Hepatocyte (in vitro differentiated cells): ENCODE measurements around the gene SERPINA3. TPM values are rescaled to one million over a fixed set of nuclear protein-coding genes. Genes with fewer than 3 reads are reported as not detected.

ENCODE experiments used
- DNase-seq: peaks from one replicate; pipeline ENCODE4 v3.0.0-alpha.2; 2016; ENCODE audit warnings: low spot score
- H2AFZ ChIP-seq: fragments of 200-600 bp; sonication (generic); 2 replicates; pipeline ENCODE4 v1.6.0; 2016; ENCODE audit warnings: antibody characterized with exemption, mild to moderate bottlenecking
- H3K27ac ChIP-seq: fragments of 200-600 bp; sonication (generic); 2 replicates; pipeline ENCODE4 v1.5.1; 2016; ENCODE audit warnings: mild to moderate bottlenecking
- H3K27me3 ChIP-seq: fragments of 200-600 bp; sonication (generic); 2 replicates; pipeline ENCODE4 v1.6.1; 2016
- H3K36me3 ChIP-seq: fragments of 200-600 bp; sonication (generic); replicated peaks from 2 replicates; pipeline ENCODE4 v1.5.1; 2016; ENCODE audit warnings: low read depth; ENCODE audit not compliant: insufficient read depth
- H3K4me1 ChIP-seq: fragments of 200-600 bp; sonication (generic); 2 replicates; pipeline ENCODE4 v1.5.1; 2016; ENCODE audit warnings: mild to moderate bottlenecking, moderate library complexity; ENCODE audit not compliant: insufficient read depth
- H3K4me2 ChIP-seq: fragments of 200-600 bp; sonication (generic); 2 replicates; pipeline ENCODE4 v1.6.0; 2016
- H3K4me3 ChIP-seq: fragments of 200-600 bp; sonication (generic); 2 replicates; pipeline ENCODE4 v1.5.1; 2016; ENCODE audit warnings: mild to moderate bottlenecking
- H3K79me2 ChIP-seq: fragments of 200-600 bp; sonication (generic); 2 replicates; pipeline ENCODE4 v1.6.0; 2017; ENCODE audit warnings: mild to moderate bottlenecking
- H3K9me2 ChIP-seq: fragments of 200-600 bp; sonication (generic); replicated peaks from 2 replicates; pipeline ENCODE4 v1.6.0; 2017; ENCODE audit warnings: mild to moderate bottlenecking; ENCODE audit not compliant: insufficient read depth
- H3K9me3 ChIP-seq: fragments of 200-600 bp; sonication (generic); 2 replicates; pipeline ENCODE4 v1.5.1; 2016; ENCODE audit warnings: low read depth, mild to moderate bottlenecking
- H4K20me1 ChIP-seq: fragments of 200-600 bp; sonication (generic); 2 replicates; pipeline ENCODE4 v1.6.0; 2016; ENCODE audit warnings: mild to moderate bottlenecking; ENCODE audit not compliant: insufficient read depth, poor library complexity, severe bottlenecking
- CTCF ChIP-seq: fragments of 200-600 bp; sonication (generic); IDR thresholded peaks from 2 replicates; pipeline ENCODE4 v1.5.1; 2016; ENCODE audit warnings: antibody characterized with exemption, mild to moderate bottlenecking; ENCODE audit not compliant: poor library complexity
- EZH2 ChIP-seq: fragments of 200-600 bp; sonication (generic); IDR thresholded peaks from 2 replicates; pipeline ENCODE4 v1.6.1; 2016; ENCODE audit warnings: antibody characterized with exemption, mild to moderate bottlenecking, borderline replicate concordance
- EZH2phosphoT487 ChIP-seq: fragments of 200-600 bp; sonication (generic); IDR thresholded peaks from one replicate; pipeline ENCODE4 v1.6.1; 2018; ENCODE audit warnings: antibody characterized with exemption, mild to moderate bottlenecking, low read depth, moderate library complexity; ENCODE audit not compliant: unreplicated experiment, severe bottlenecking
- WGBS: methylation state at CpG from one replicate; pipeline ENCODE4 v1.1.6; 2016; ENCODE audit warnings: low lambda C conversion rate; ENCODE audit errors: missing lambda C conversion rate; 5-methylcytosine and 5-hydroxymethylcytosine counted together
- polyA plus RNA-seq: library from polyadenylated mRNA; unstranded; fragments of >200 nt; fragmentation: Nextera tagmentation; extraction: Ambion mirVana; gene quantifications from 2 replicates; pipeline ENCODE4 v1.2.1, GENCODE V29; 2016
- total RNA-seq: library from RNA; depleted of rRNA; stranded (reverse); fragments of >200 nt; gene quantifications from 2 replicates; pipeline ENCODE4 v1.2.3, GENCODE V29; 2014

SERPINA3 gene
- total and polyA plus RNA-seq, 2 experiments from 2014 or later = 359 to 457 TPM

GRCh38 chr14:94583557-94583956 is 28.6 kb upstream of the SERPINA3 start:
- no peak for TF ChIP-seq EZH2
- TF ChIP-seq EZH2phosphoT487 = no peak
- TF ChIP-seq CTCF = no peak
- Histone ChIP-seq H3K4me2 (no peak overlapping the region), H3K79me2 (no peaks in the 10 kb centered on the region)

GRCh38 chr14:94584591-94585280 is 27.5 kb upstream of the SERPINA3 start:
- Histone ChIP-seq H3K27me3 (no peaks in the 10 kb centered on the region), H3K9me3 (no peaks in the 10 kb centered on the region), H3K27ac (no peak overlapping the region), H3K4me2 (no peak overlapping the region), H3K79me2 (no peaks in the 10 kb centered on the region), H3K36me3 (no peaks in the 10 kb centered on the region), H3K4me3 (no peak overlapping the region), H2AFZ (no peak overlapping the region), H3K9me2 (no peaks in the 10 kb centered on the region), H3K4me1 (peaks cover 14% of the 10 kb centered on the region), H4K20me1 (no peaks in the 10 kb centered on the region)
- no peak for DNase-seq
- TF ChIP-seq CTCF = no peak
- no peak for TF ChIP-seq EZH2
- no peak for TF ChIP-seq EZH2phosphoT487
- WGBS = 83% methylated on average over 5 of the region's 5 CpGs

More at GRCh38 chr14:94583557-94583956, 28.6 kb upstream of the SERPINA3 start:
- WGBS = 98% methylated on average over 4 of the region's 4 CpGs
- Histone ChIP-seq H3K9me2 (no peaks in the 10 kb centered on the region), H4K20me1 (no peaks in the 10 kb centered on the region), H3K27ac (no peak overlapping the region), H3K4me1 (peaks cover 14% of the 10 kb centered on the region), H2AFZ (no peak overlapping the region), H3K4me3 (no peak overlapping the region), H3K27me3 (no peaks in the 10 kb centered on the region), H3K36me3 (no peaks in the 10 kb centered on the region), H3K9me3 (no peaks in the 10 kb centered on the region)
- no peak for DNase-seq

GRCh38 chr14:94586635-94587034 is 25.6 kb upstream of the SERPINA3 start:
- no peaks in the 10 kb centered on the region for H3K9me3 ChIP-seq
- H3K9me2 ChIP-seq = no peaks in the 10 kb centered on the region
- no peaks in the 10 kb centered on the region for H3K36me3 ChIP-seq
- H3K4me3 ChIP-seq = no peak overlapping the region
- no peaks in the 10 kb centered on the region for H3K79me2 ChIP-seq
- no peak overlapping the region for H3K27ac ChIP-seq
- no peak for TF ChIP-seq CTCF
- TF ChIP-seq EZH2phosphoT487 = no peak
- no peak for TF ChIP-seq EZH2
- 92% methylated on average over 4 of the region's 4 CpGs for WGBS
- no peaks in the 10 kb centered on the region for H3K27me3 ChIP-seq
- no peak overlapping the region for H2AFZ ChIP-seq
- no peaks in the 10 kb centered on the region for H4K20me1 ChIP-seq
- no peak for DNase-seq
- H3K4me2 ChIP-seq = no peak overlapping the region
- peaks cover 14% of the 10 kb centered on the region for H3K4me1 ChIP-seq
